Neural progenitor cell (in vitro differentiated cells): ENCODE results near the gene SLC43A3. TPM values are rescaled to one million over a fixed set of nuclear protein-coding genes. Genes with fewer than 3 reads are reported as not detected.

Experiments
- DNase-seq: peaks from one replicate; pipeline ENCODE4 v3.0.0-alpha.2; 2016; ENCODE audit warnings: low spot score
- H2AFZ ChIP-seq: fragments of 200-600 bp; sonication (generic); replicated peaks from 2 replicates; pipeline ENCODE4 v1.6.1; 2016; ENCODE audit warnings: antibody characterized with exemption
- H3F3A ChIP-seq: fragments of 200-600 bp; sonication (generic); 2 replicates; pipeline ENCODE4 v1.6.1; 2016; ENCODE audit warnings: antibody characterized with exemption, low read depth
- H3K27ac ChIP-seq: fragments of 200-600 bp; sonication (generic); 2 replicates; pipeline ENCODE4 v1.5.1; 2016; ENCODE audit warnings: mild to moderate bottlenecking
- H3K27me3 ChIP-seq: fragments of 200-600 bp; sonication (generic); 2 replicates; pipeline ENCODE4 v1.6.1; 2016; ENCODE audit warnings: mild to moderate bottlenecking, moderate library complexity
- H3K36me3 ChIP-seq: fragments of 200-600 bp; sonication (generic); 2 replicates; pipeline ENCODE4 v1.5.1; 2016
- H3K4me1 ChIP-seq: fragments of 200-600 bp; sonication (generic); 2 replicates; pipeline ENCODE4 v1.6.1; 2016; ENCODE audit warnings: mixed run types
- H3K4me2 ChIP-seq: fragments of 200-600 bp; sonication (generic); 2 replicates; pipeline ENCODE4 v1.6.1; 2016
- H3K4me3 ChIP-seq: fragments of 200-600 bp; sonication (generic); 2 replicates; pipeline ENCODE4 v1.5.1; 2016
- H3K79me2 ChIP-seq: fragments of 200-600 bp; sonication (generic); 2 replicates; pipeline ENCODE4 v1.6.1; 2016; ENCODE audit warnings: low read depth
- H3K9ac ChIP-seq: fragments of 200-600 bp; sonication (generic); 2 replicates; pipeline ENCODE4 v1.6.1; 2016
- H3K9me3 ChIP-seq: fragments of 200-600 bp; sonication (generic); 2 replicates; pipeline ENCODE4 v1.5.1; 2016; ENCODE audit warnings: low read depth
- H4K20me1 ChIP-seq: fragments of 200-600 bp; sonication (generic); 2 replicates; pipeline ENCODE4 v1.6.1; 2016; ENCODE audit warnings: low read depth
- H3K27ac Mint-ChIP-seq: 3 replicates; pipeline ENCODE4 v1.8.0; 2021; ENCODE audit warnings: mixed read lengths
- H3K27me3 Mint-ChIP-seq: 2 replicates; pipeline ENCODE4 v1.8.0; 2022; ENCODE audit warnings: low read depth, mild to moderate bottlenecking, inconsistent platforms, moderate library complexity, mixed read lengths; ENCODE audit not compliant: insufficient read depth
- H3K36me3 Mint-ChIP-seq: 3 replicates; pipeline ENCODE4 v1.8.0; 2021; ENCODE audit warnings: mixed read lengths
- H3K4me1 Mint-ChIP-seq: 3 replicates; pipeline ENCODE4 v1.8.0; 2021; ENCODE audit warnings: mixed read lengths
- H3K4me3 Mint-ChIP-seq: 3 replicates; pipeline ENCODE4 v1.8.0; 2021; ENCODE audit warnings: mild to moderate bottlenecking, moderate library complexity, mixed read lengths
- H3K9me3 Mint-ChIP-seq: 3 replicates; pipeline ENCODE4 v1.8.0; 2020; ENCODE audit warnings: mixed read lengths
- EZH2 ChIP-seq: fragments of 200-600 bp; sonication (generic); IDR thresholded peaks from 2 replicates; pipeline ENCODE4 v1.6.1; 2017; ENCODE audit warnings: antibody characterized with exemption, mild to moderate bottlenecking, moderate library complexity
- EZH2phosphoT487 ChIP-seq: fragments of 200-600 bp; sonication (generic); IDR thresholded peaks from 2 replicates; pipeline ENCODE4 v1.6.1; 2017; ENCODE audit warnings: antibody characterized with exemption
- total RNA-seq: library from RNA; depleted of rRNA; stranded (reverse); fragments of >200 nt; gene quantifications from 2 replicates; pipeline ENCODE4 v1.2.3, GENCODE V29; 2015; ENCODE audit warnings: low replicate concordance
- TF ChIP-seq, protein P1 (sequence below): fragments of 200-600 bp; sonication (generic); IDR thresholded peaks from 2 replicates; pipeline ENCODE4 v1.5.1; 2017; ENCODE audit warnings: antibody characterized with exemption, mild to moderate bottlenecking

The SLC43A3 gene
- total RNA-seq, 1 donor from 2014 or later = 5.6 TPM

DNA sequence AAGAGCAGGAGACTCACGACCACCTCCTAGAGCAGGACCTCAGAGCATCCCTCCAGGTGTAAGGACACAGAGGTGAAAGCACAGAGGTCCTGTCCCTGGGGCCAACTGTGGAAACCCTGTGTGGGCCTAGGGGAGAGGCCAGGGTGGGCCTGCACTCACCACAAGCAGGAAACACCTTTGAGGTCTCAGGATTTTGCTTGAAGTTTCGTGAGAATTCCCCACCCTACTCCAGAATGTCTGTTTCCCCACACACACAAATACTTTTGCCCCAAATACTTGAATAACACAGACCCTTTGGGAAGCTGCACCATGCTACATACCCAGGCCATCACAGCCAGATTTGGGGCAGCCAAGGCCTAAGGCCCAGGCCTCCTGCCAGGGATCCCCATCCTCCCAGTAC, 18.1 kb downstream of the SLC43A3 start:
- peaks cover 12% of the 10 kb centered on the region for H3K36me3 Mint-ChIP-seq
- Histone ChIP-seq H3K9me3 (no peaks in the 10 kb centered on the region), H3K27ac (no peak overlapping the region), H3K4me3 (no peak overlapping the region), H4K20me1 (no peaks in the 10 kb centered on the region), H3K79me2 (no peaks in the 10 kb centered on the region), H2AFZ (no peak overlapping the region), H3K27me3 (no peaks in the 10 kb centered on the region), H3K4me1 (no peaks in the 10 kb centered on the region), H3K9ac (no peak overlapping the region), H3F3A (no peaks in the 10 kb centered on the region), H3K4me2 (no peak overlapping the region), H3K36me3 (no peaks in the 10 kb centered on the region)
- TF ChIP-seq, protein P1, sequence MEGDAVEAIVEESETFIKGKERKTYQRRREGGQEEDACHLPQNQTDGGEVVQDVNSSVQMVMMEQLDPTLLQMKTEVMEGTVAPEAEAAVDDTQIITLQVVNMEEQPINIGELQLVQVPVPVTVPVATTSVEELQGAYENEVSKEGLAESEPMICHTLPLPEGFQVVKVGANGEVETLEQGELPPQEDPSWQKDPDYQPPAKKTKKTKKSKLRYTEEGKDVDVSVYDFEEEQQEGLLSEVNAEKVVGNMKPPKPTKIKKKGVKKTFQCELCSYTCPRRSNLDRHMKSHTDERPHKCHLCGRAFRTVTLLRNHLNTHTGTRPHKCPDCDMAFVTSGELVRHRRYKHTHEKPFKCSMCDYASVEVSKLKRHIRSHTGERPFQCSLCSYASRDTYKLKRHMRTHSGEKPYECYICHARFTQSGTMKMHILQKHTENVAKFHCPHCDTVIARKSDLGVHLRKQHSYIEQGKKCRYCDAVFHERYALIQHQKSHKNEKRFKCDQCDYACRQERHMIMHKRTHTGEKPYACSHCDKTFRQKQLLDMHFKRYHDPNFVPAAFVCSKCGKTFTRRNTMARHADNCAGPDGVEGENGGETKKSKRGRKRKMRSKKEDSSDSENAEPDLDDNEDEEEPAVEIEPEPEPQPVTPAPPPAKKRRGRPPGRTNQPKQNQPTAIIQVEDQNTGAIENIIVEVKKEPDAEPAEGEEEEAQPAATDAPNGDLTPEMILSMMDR = no peak
- TF ChIP-seq EZH2phosphoT487 = no peak
- no peak for TF ChIP-seq EZH2
- no peaks in the 10 kb centered on the region for H3K4me1 Mint-ChIP-seq
- no peak overlapping the region for H3K4me3 Mint-ChIP-seq
- H3K27me3 Mint-ChIP-seq = peaks cover 7% of the 10 kb centered on the region
- H3K27ac Mint-ChIP-seq = no peak overlapping the region
- no peak for DNase-seq
- H3K9me3 Mint-ChIP-seq = no peaks in the 10 kb centered on the region

GRCh38 chr11:57407941-57408475, 18.9 kb downstream of the SLC43A3 start:
- H3K4me2 ChIP-seq = no peak overlapping the region
- H3F3A ChIP-seq = no peaks in the 10 kb centered on the region
- no peak overlapping the region for H3K4me3 ChIP-seq
- H3K27me3 Mint-ChIP-seq = peaks cover 5% of the 10 kb centered on the region
- H3K9me3 Mint-ChIP-seq = no peaks in the 10 kb centered on the region
- no peak overlapping the region for H3K9ac ChIP-seq
- TF ChIP-seq EZH2 = no peak
- TF ChIP-seq, protein P1 = no peak
- no peak for TF ChIP-seq EZH2phosphoT487
- H3K27me3 ChIP-seq = no peaks in the 10 kb centered on the region
- no peaks in the 10 kb centered on the region for H3K9me3 ChIP-seq
- no peaks in the 10 kb centered on the region for H3K36me3 ChIP-seq
- H3K27ac Mint-ChIP-seq = no peak overlapping the region
- DNase-seq = no peak
- no peak overlapping the region for H2AFZ ChIP-seq
- H3K4me3 Mint-ChIP-seq = no peak overlapping the region
- H3K79me2 ChIP-seq = no peaks in the 10 kb centered on the region
- H4K20me1 ChIP-seq = no peaks in the 10 kb centered on the region
- H3K36me3 Mint-ChIP-seq = peaks cover 4% of the 10 kb centered on the region
- H3K4me1 ChIP-seq = no peaks in the 10 kb centered on the region
- H3K27ac ChIP-seq = no peak overlapping the region
- H3K4me1 Mint-ChIP-seq = no peaks in the 10 kb centered on the region

DNA sequence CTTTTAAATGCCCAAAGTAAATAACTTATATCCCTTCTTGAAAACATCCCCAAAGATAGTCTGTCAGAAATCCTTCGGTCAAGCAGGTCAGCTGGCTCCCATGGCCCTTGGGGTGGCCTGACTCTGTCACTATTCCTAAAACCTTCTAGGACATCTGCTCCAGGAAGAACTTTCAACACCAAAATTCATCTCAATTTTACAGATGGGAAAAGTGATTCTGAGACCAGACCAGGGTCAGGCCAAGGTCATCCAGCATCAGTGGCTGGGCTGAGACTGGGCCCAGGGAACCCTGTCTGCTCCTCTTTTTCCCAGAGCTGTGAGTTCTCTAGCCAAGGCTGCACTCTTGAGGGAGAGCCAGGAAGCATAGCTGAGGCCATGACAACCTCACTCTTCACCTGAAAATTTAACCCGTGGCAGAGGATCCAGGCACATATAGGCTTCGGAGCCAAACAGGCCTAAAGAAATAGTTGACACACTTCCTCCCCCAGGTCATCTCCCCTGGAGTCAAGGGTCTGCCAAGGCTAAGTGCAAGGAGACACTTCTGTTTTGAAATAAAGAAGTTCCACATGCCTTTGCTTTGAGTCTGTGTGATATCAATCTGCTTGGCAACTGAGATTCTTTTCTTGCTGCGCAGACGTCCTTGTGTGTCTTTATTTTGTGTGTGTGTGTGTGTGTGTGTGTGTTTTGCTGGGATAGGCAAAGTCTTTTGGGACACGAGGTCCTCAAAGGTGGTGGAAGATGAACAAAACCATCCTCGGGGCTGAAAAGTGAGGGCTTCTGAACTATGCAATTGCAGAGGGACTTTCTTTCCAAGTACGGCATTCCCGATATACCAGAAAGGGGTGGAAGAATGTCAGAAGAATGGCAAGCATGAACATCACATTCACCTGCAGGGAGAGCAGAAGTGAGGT, 19.7 kb downstream of the SLC43A3 start:
- Histone ChIP-seq H3K27me3 (no peaks in the 10 kb centered on the region), H4K20me1 (no peaks in the 10 kb centered on the region), H3K9ac (no peak overlapping the region), H3F3A (no peaks in the 10 kb centered on the region), H3K36me3 (no peaks in the 10 kb centered on the region), H3K4me1 (no peaks in the 10 kb centered on the region), H3K79me2 (no peaks in the 10 kb centered on the region), H3K4me3 (no peak overlapping the region), H3K4me2 (no peak overlapping the region), H2AFZ (no peak overlapping the region), H3K27ac (no peak overlapping the region), H3K9me3 (no peaks in the 10 kb centered on the region)
- peaks cover 5% of the 10 kb centered on the region for H3K27me3 Mint-ChIP-seq
- H3K9me3 Mint-ChIP-seq = no peaks in the 10 kb centered on the region
- no peak for TF ChIP-seq EZH2
- TF ChIP-seq, protein P1 = no peak
- TF ChIP-seq EZH2phosphoT487 = no peak
- DNase-seq = no peak
- no peaks in the 10 kb centered on the region for H3K4me1 Mint-ChIP-seq
- H3K4me3 Mint-ChIP-seq = no peak overlapping the region
- no peak overlapping the region for H3K27ac Mint-ChIP-seq
- H3K36me3 Mint-ChIP-seq = peaks cover 3% of the 10 kb centered on the region
